Endothelial cell of umbilical vein (primary cell): ENCODE results near the gene COL15A1. TPM values are rescaled to one million over a fixed set of nuclear protein-coding genes. Genes with fewer than 3 reads are reported as not detected.

Experiments used
- BruUV-seq: library from RNA; stranded (reverse); fragments of 400-500 nt; replicated peaks from 2 replicates; lab custom pipeline; 2021; lab: Mats Ljungman, UMichigan
- CTCF ChIA-PET: fragments of 300-600, 350-600 bp; sonication (Branson Sonifier 250); formaldehyde crosslinking; loops from one replicate; lab custom pipeline; 2021; ENCODE audit warnings: antibody characterized with exemption, inconsistent platforms; lab: Charles Lee
- POLR2A ChIA-PET: fragments of 300-600, 350-600 bp; sonication (Branson Sonifier 250); formaldehyde crosslinking; loops from one replicate; lab custom pipeline; 2021; ENCODE audit warnings: antibody characterized with exemption, inconsistent platforms; lab: Charles Lee
- DNase-seq: peaks from one replicate; pipeline ENCODE4 v3.0.0-alpha.2; 2011; ENCODE audit warnings: low read depth, low spot score
- FAIRE-seq: peaks from 2 replicates; lab custom pipeline; 2011; peaks lifted over from hg19 to GRCh38; lab: Jason Lieb, UNC
- H2AFZ ChIP-seq: 2 replicates; pipeline ENCODE4 v1.6.0; 2012; ENCODE audit warnings: low read depth, low read length, control low read depth, inconsistent platforms
- H3K27ac ChIP-seq: 2 replicates; pipeline ENCODE4 v1.5.1; 2011; ENCODE audit warnings: low read depth, mild to moderate bottlenecking, control low read depth, low read length, moderate library complexity; ENCODE audit not compliant: insufficient read depth
- H3K27me3 ChIP-seq, 2 experiments: 2 replicates each; pipeline versions ENCODE4 v1.6.0 to v1.6.1; 2011; ENCODE audit warnings: low read length in 2 of 2, mixed read lengths in 1 of 2; ENCODE audit not compliant: control insufficient read depth in 2 of 2, insufficient read depth in 2 of 2
- H3K36me3 ChIP-seq, 2 experiments: 2 replicates in 1 of 2; 3 replicates in 1 of 2; pipeline ENCODE4 v1.5.1; 2011; ENCODE audit warnings: low read length in 2 of 2, mild to moderate bottlenecking in 1 of 2, moderate library complexity in 1 of 2; ENCODE audit not compliant: control insufficient read depth in 2 of 2, insufficient read depth in 2 of 2; ENCODE audit errors: extremely low read depth in 1 of 2
- H3K4me1 ChIP-seq: 3 replicates; pipeline ENCODE4 v1.5.1; 2011; ENCODE audit warnings: mild to moderate bottlenecking, low read length; ENCODE audit not compliant: control insufficient read depth, insufficient read depth; ENCODE audit errors: extremely low read depth
- H3K4me2 ChIP-seq: 2 replicates; pipeline ENCODE4 v1.6.1; 2011; ENCODE audit warnings: low read length, control low read depth, mixed read lengths; ENCODE audit not compliant: insufficient read depth
- H3K4me3 ChIP-seq, 3 experiments: fragments of 200-600 bp in 1 of 3; sonication (generic), shearing (Covaris generic) in 1 of 3; replicated peaks in 1 of 3; 2 replicates each; pipeline ENCODE4 v1.5.1; 2011 to 2016; ENCODE audit warnings: control low read depth in 3 of 3, low read length in 3 of 3, mild to moderate bottlenecking in 2 of 3, inconsistent platforms in 1 of 3, low read depth in 1 of 3, moderate library complexity in 1 of 3; ENCODE audit not compliant: insufficient read depth in 1 of 3
- H3K79me2 ChIP-seq: 2 replicates; pipeline ENCODE4 v1.6.0; 2012; ENCODE audit warnings: low read length, inconsistent platforms; ENCODE audit not compliant: control insufficient read depth, insufficient read depth
- H3K9ac ChIP-seq: replicated peaks from 2 replicates; pipeline ENCODE3; 2011; ENCODE audit warnings: low read length, control low read depth; ENCODE audit not compliant: insufficient read depth; ENCODE audit errors: extremely low read depth
- H3K9me1 ChIP-seq: replicated peaks from 3 replicates; pipeline ENCODE4 v1.6.0; 2011; ENCODE audit warnings: mild to moderate bottlenecking, low read length; ENCODE audit not compliant: control insufficient read depth, insufficient read depth; ENCODE audit errors: extremely low read depth
- H3K9me3 ChIP-seq: replicated peaks from 2 replicates; pipeline ENCODE4 v1.5.1; 2012; ENCODE audit warnings: low read length, inconsistent platforms; ENCODE audit not compliant: control insufficient read depth, insufficient read depth
- H4K20me1 ChIP-seq: replicated peaks from 2 replicates; pipeline ENCODE3; 2011; ENCODE audit warnings: mild to moderate bottlenecking, low read length; ENCODE audit not compliant: control insufficient read depth, insufficient read depth; ENCODE audit errors: extremely low read depth
- CTCF ChIP-seq, 2 donors: IDR thresholded peaks; 1 replicate in 1 of 2; 2 replicates in 1 of 2; pipeline ENCODE4 v1.5.1; 2011; ENCODE audit warnings: low read length in 2 of 2, mild to moderate bottlenecking in 2 of 2, moderate library complexity in 2 of 2, control low read depth in 1 of 2, inconsistent platforms in 1 of 2, low read depth in 1 of 2; ENCODE audit not compliant: insufficient read depth in 1 of 2; ENCODE audit errors: extremely low read depth in 1 of 2
- EZH2 ChIP-seq: IDR thresholded peaks from 2 replicates; pipeline ENCODE4 v1.6.1; 2012; ENCODE audit warnings: borderline replicate concordance, low read depth, mild to moderate bottlenecking, moderate library complexity, low read length, inconsistent platforms; ENCODE audit not compliant: severe bottlenecking
- FOS ChIP-seq: IDR thresholded peaks from 2 replicates; pipeline ENCODE4 v1.6.1; 2011; ENCODE audit warnings: mild to moderate bottlenecking, low read length, moderate library complexity, borderline replicate concordance; ENCODE audit not compliant: insufficient read depth
- GATA2 ChIP-seq: IDR thresholded peaks from 2 replicates; pipeline ENCODE4 v1.7.0; 2011; ENCODE audit warnings: low read depth, mild to moderate bottlenecking, moderate library complexity, mixed read lengths, low read length; ENCODE audit not compliant: insufficient read length, insufficient read depth
- JUN ChIP-seq: IDR thresholded peaks from 2 replicates; pipeline ENCODE4 v1.6.1; 2011; ENCODE audit warnings: borderline replicate concordance, low read depth; ENCODE audit not compliant: insufficient read length, insufficient read depth
- MAX ChIP-seq: IDR thresholded peaks from 2 replicates; pipeline ENCODE4 v1.6.1; 2011; ENCODE audit not compliant: insufficient read depth, insufficient read length
- MYC ChIP-seq: IDR thresholded peaks from one replicate; pipeline ENCODE4 v1.6.1; 2011; ENCODE audit warnings: mild to moderate bottlenecking, low read depth, low read length
- POLR2A ChIP-seq: IDR thresholded peaks from 2 replicates; pipeline ENCODE4 v1.6.1; 2012; ENCODE audit warnings: low read depth, mild to moderate bottlenecking, control low read depth, low read length
- POLR2AphosphoS5 ChIP-seq: IDR thresholded peaks from 2 replicates; pipeline ENCODE4 v1.6.1; 2012; ENCODE audit warnings: low read depth, mild to moderate bottlenecking, control low read depth, low read length, moderate library complexity; ENCODE audit not compliant: insufficient read depth
- dilution Hi-C: fragments of 300-500 bp; cut with MboI; formaldehyde crosslinking; loops from one replicate; pipeline ENCODE4 v1.15.0; 2019; ENCODE audit warnings: low sequenced_read_pairs; ENCODE audit not compliant: extremely low pct_ligation_motif_present
- intact Hi-C: fragments of 100-400 bp; cut with micrococcal nuclease; formaldehyde crosslinking; loops from one replicate; pipeline ENCODE4 v1.10.0; 2022
- polyA plus RNA-seq, 4 experiments: library from polyadenylated mRNA; depleted of rRNA in 3 of 4; stranded (reverse) in 3 of 4; unstranded in 1 of 4; fragments of >200 nt; gene quantifications; 2 replicates each; pipeline versions ENCODE4 v1.2.1 to v1.2.3, GENCODE V29; 2011 to 2012; ENCODE audit warnings: missing spikeins in 1 of 4
- total RNA-seq: library from RNA; stranded (reverse); gene quantifications from 2 replicates; pipeline ENCODE4 v1.2.3, GENCODE V29; 2021

The COL15A1 gene
- total and polyA plus RNA-seq, 2 donors (not counting 3 experiments of a cell fraction or from before 2014, with no cell fraction given) = not detected

DNA sequence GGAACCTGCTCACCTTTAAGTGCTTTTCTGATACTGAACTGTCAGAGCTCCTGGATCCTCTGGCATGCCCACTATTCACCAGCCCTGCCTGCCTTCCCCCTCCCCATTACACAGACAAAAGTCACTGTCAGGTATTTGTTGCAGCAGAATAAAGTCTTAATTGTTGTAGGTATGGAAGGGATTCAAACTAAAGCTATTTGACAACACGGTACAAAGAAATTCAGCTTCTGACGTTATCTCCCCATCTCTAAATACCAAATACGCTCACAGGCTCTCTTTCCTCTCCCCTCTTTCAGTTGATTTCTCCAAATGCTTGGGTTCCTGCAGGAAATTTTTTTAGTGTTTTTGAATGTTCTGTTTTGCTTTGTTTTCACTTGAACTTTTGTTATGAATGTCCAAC lies 151.9 kb downstream of the COL15A1 start:
- dilution Hi-C loops = no loop called here
- Histone ChIP-seq H3K9me1 (no peaks in the 10 kb centered on the region), H2AFZ (no peak overlapping the region), H3K4me1 (no peaks in the 10 kb centered on the region), H3K79me2 (no peaks in the 10 kb centered on the region), H3K9ac (no peak overlapping the region), H3K9me3 (no peaks in the 10 kb centered on the region), H4K20me1 (no peaks in the 10 kb centered on the region), H3K27ac (no peak overlapping the region), H3K4me2 (no peak overlapping the region), H3K4me3 (no peak overlapping the region), H3K36me3 (no peaks in the 10 kb centered on the region), H3K27me3 (peaks cover 4 to 15% of the 10 kb centered on the region in 2 experiments)
- TF ChIP-seq JUN (no peak), MAX (no peak), GATA2 (no peak), MYC (no peak), FOS (no peak)
- POLR2A ChIA-PET = no interaction called here
- no peak for DNase-seq
- no TSS peak for BruUV-seq
- CTCF ChIA-PET = no interaction called here
- FAIRE-seq = no peak
- intact Hi-C loops = no loop called here

DNA sequence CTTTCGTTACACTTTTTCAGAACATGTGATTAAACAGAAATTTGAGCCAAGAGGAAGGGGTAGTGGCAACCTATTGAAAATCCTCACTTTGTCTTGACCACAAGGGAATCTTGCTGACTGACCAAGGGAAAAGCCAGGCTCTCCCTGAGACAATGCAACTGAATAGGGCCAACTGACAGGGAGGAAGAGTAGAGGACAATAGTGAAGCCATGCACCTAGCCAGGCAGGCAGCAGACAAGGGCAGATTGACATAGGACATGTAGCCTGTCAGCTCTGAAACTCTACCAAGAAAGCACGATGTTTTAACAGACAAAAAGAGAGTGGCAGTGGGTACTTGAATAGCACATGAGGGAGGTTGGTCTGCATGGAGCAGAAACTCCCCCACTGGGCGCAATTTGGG lies 152.7 kb downstream of the COL15A1 start:
- Histone ChIP-seq H3K4me3 (no peak overlapping the region), H2AFZ (no peak overlapping the region), H3K27ac (no peak overlapping the region), H3K9ac (no peak overlapping the region), H3K4me1 (no peaks in the 10 kb centered on the region), H3K9me1 (no peaks in the 10 kb centered on the region), H3K79me2 (no peaks in the 10 kb centered on the region), H3K36me3 (no peaks in the 10 kb centered on the region), H3K27me3 (peaks cover 4 to 15% of the 10 kb centered on the region in 2 experiments), H3K9me3 (no peaks in the 10 kb centered on the region), H4K20me1 (no peaks in the 10 kb centered on the region), H3K4me2 (no peak overlapping the region)
- CTCF ChIA-PET = no interaction called here
- DNase-seq = no peak
- intact Hi-C loops (no loop called here), dilution Hi-C loops (no loop called here)
- POLR2A ChIA-PET = no interaction called here
- TF ChIP-seq POLR2A (no peak), FOS (no peak), EZH2 (no peak), CTCF (IDR thresholded peaks at IDR 0.05; ENCODE audit: extremely low read depth in 1 of 2, insufficient read depth in 1 of 2, low read depth in 1 of 2, low read length in 2 of 2) (no peak), MYC (no peak), POLR2AphosphoS5 (no peak), JUN (no peak), MAX (no peak), GATA2 (no peak)
- FAIRE-seq = no peak
- no TSS peak for BruUV-seq
